HG03521 (cell line): ENCODE data around the gene PCSK5.

ENCODE experiments used
- ATAC-seq: cut with Tn5 transposase; IDR thresholded peaks from one replicate; pipeline ENCODE4 v1.9.1; 2021; ENCODE audit warnings: mild to moderate bottlenecking, moderate library complexity; ENCODE audit not compliant: unreplicated experiment

The PCSK5 gene

GRCh38 chr9:76221423-76221822, 330.9 kb downstream of the PCSK5 start:
- ATAC-seq = no peak

- ATAC-seq = no peak
Measured at GRCh38 chr9:76223749-76224340, 333.4 kb downstream of the PCSK5 start.

DNA sequence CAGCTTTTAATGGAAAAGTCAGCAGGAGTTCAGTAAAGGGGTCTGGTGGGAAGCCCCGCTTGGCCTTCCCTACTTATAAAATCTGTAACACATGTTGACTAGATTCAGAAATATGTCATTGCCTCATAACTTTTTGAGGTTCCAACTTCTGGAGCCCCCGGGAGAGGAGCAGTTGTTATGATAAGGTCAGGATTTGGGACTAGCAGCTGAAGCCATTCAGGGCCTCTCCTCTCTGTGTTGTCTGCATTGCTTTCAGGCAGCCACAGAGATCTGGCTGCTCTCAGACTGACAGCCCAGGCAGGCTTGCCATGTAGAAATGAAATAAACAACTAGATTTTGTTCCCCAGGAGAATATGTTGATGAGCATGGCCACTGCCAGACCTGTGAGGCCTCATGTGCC, 336.7 kb downstream of the PCSK5 start:
- ATAC-seq = no peak

- no peak for ATAC-seq
Measured at GRCh38 chr9:76231001-76231400, 340.5 kb downstream of the PCSK5 start.

DNA sequence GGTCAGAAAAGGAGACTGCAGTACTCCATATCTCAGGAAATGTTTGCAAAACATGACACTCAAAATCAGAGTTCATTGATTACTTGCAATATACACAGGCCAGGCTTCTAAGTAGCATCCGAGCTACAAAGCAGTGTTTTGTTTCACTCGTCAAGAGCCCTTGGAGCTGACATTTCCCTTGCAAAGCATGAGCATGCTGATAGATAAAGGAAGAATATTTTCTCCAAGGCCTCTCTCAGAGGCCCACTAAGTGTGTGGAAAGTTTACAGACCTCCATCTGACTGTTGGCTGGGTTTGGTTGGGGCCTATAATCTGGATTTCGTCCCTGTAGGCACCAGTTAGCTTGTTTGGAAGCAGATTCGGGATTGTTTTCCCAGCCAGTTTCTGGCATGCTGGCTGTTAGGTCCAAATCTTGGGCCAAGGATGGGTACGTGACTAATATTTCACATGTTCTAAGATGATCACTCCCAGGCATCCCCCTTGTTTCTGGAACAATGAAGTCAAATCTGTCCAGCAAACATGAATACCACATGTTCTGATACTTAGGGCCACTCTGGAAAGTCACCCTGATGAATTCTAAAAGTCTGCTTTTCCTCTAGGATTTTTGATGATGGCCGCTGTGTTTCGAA, 342.5 kb downstream of the PCSK5 start:
- ATAC-seq = no peak

DNA sequence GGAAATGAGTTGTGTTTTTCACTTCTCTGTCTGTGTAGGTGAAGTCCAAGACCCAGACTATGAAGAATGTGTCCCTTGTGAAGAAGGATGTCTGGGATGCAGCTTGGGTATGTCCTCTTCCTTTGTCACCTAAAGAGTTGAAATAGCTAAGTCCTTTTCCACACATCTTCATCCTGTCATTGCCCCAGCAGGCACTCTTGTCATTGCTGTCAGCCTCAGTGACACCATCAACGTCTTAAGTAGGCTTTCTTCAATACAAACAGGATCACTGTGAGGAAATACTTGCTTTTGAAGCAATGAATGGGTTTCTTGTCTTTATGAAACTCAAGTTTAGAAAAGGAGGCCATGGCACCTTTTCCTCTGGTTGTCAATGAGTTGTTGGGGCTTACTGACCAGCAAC, 350.1 kb downstream of the PCSK5 start:
- no peak for ATAC-seq

DNA sequence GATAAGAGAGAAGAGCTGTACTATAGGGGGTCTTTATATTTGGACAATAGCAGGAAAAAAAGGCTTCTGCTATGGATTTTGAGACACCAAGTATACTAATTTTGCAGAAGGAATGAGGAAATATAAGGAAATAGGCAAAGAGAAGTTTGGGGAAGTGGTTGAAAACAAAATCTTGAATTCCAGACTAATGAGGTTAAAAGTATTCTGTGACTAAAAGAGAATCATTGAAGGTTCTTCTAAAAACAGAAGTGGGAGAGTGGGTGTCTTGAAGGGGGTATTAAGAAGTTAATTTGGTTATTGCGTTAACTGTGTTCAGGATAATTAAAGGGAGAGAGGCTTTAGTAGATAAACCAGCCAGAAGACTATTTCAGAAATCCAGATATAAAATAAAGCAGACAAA, 355.0 kb downstream of the PCSK5 start:
- ATAC-seq = no peak

- ATAC-seq = no peak
Measured at GRCh38 chr9:76246680-76247079, 356.2 kb downstream of the PCSK5 start.

- ATAC-seq = no peak
Measured at GRCh38 chr9:76247426-76247825, 357.0 kb downstream of the PCSK5 start.

DNA sequence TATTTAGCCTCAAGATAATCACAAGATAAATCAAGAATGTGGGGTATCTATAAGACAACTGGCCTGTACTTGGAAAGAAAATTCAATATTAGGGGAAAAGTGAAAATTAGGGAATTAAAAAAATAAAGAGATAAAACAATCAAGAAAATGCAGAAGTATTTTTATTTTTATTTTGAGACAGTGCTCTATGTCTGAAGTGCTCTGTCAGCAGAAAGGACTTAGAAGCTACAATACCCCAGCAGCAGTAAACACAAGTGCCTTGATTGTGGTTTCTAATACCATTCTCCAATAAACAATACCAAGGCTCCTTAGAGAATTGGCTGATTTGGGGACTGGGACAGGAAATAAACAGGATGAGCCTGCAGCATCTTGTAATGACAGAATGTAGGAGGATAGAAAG, 358.8 kb downstream of the PCSK5 start:
- no peak for ATAC-seq

GRCh38 chr9:76255781-76256455, 365.4 kb downstream of the PCSK5 start:
- ATAC-seq = no peak

- ATAC-seq = no peak
Measured at GRCh38 chr9:76257311-76257710, 366.8 kb downstream of the PCSK5 start.

DNA sequence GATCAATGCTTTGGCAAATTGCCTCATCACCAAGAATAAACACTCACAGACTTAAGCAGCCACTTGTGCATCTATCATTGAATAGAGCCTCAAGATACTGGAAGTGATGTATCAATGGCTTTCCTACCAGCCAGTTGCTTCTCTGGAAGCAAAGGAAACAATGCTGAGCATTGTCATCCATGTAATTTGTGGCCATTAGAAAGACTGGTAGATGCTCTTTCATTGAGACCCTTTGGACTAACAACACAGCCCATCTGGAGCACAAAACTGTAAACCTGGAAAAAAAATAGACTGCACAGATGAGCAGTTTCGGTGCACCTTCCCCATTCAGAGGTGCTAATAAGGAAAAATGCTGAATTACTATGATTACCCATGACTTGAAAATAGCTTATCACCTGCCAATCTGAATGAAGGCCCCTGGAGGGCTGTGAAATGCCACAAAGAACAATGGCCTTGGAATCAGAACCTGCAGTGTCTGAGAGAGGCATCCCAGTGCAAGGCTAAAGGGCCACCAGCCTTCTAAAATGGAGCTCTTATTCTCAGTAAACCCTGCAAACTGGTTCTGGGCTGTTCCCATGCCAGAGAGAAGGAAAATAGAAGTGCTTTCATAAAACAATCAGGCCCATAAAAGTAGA, 376.3 kb downstream of the PCSK5 start:
- ATAC-seq = no peak

- ATAC-seq = no peak
Measured at GRCh38 chr9:76267284-76267652, 376.8 kb downstream of the PCSK5 start.

GRCh38 chr9:76269789-76270188, 379.3 kb downstream of the PCSK5 start:
- no peak for ATAC-seq

DNA sequence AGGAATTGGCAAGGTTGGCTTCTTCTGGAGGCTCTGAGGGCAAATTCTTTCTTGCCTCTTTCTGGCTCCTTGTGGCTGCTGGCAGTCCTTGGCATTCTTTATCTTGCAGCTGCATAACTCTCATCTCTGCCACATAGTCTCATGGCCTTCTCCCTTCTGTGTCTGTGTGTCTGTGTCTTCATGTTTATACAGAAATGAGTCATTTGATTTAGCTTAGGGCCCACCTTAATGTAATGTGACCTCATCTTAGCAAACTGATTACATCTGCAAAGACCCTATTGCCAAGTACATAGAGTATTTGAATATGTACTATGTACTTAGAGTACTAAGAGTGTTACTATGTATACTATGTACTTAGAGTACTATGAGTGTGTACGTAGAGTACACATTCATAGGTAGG, 381.3 kb downstream of the PCSK5 start:
- no peak for ATAC-seq

DNA sequence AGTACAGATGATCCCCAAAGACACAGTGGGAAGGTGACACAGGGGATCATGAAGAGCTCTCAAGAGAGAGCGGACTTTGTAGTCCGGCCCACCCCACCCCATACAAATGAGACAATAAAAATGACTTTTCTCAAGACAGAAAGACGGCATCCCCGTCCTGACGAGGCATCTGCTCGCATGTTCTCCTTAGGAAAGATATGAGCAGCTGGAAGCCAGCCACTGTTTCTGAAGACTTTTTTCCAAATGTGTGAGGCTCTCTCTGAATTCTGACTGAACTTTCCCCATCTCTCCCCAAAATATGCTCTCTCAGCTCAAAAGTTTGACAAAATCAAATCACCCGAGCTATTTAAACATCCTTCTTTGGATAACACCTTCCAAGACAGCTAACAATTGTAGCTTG, 398.6 kb downstream of the PCSK5 start:
- no peak for ATAC-seq

- ATAC-seq = no peak
Measured at GRCh38 chr9:76289703-76290102, 399.2 kb downstream of the PCSK5 start.

DNA sequence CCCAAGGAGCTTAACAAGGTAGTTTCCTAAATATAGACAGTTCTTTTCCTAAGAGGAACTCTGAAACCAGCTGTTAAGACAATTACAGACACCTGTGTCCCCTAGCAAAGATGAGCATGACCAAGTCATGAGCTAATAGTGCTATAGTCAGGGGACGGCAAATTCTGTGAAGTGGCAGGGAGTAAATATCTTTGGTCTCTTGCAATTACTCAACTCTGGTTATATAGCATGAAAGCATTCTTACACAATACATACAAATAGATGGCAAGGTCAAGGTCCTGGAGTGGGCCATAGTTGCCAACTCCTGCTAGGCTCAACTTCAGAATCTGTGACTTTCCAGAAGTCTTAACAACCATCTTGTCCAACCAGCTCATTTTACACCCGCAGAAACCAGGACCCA, 400.1 kb downstream of the PCSK5 start:
- ATAC-seq = no peak

DNA sequence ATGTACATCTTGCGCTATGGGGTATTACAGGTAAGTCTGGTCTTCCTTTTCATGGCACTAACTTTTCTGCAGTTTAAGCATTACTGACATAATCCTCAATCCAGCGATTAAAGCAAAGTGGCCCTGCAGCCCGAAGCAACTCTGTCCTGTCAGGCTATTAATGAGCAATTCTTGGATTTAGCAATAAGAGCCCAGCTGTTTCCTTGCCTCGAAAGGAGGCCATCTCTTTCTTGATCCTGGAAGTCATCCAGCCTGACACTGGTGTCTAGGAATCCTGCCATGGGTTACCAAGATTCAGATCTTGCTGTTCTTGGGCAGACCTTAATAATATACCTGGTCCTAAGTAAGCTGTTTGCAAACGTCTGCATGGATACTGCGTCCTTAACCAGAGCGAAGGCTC, 401.8 kb downstream of the PCSK5 start:
- no peak for ATAC-seq

DNA sequence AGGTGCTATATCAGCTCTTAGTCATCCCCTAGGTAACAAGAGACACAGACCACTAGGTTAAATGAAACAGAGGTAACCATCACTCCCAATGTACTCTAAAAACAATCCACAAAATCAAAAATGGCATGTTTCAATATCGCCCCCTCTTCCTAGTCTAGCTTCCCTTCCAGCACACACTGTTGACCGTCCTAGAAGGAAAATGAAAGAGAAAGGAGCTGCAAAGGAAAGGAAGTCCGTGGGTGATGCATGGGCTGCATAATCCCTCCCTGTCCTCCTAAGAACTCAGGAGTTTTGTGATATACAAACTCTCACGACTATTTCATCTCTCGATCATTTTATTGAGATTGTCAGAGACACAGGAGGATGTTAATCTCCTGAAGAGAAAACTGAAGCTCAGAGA, 402.2 kb downstream of the PCSK5 start:
- ATAC-seq = no peak

GRCh38 chr9:76294301-76294700, 403.8 kb downstream of the PCSK5 start:
- no peak for ATAC-seq
